H9 (cell line): ENCODE measurements around the gene TFF1. TPM values are rescaled to one million over a fixed set of nuclear protein-coding genes. Genes with fewer than 3 reads are reported as not detected.

Source experiments
- DNase-seq: peaks from one replicate; pipeline ENCODE4 v3.0.0-alpha.2; 2017
- H2AFZ ChIP-seq: one replicate; pipeline ENCODE4 v1.6.1; 2013; ENCODE audit warnings: mild to moderate bottlenecking, low read length, control low read depth, moderate library complexity
- H2AK5ac ChIP-seq: 2 replicates; pipeline ENCODE4 v1.6.1; 2013; ENCODE audit warnings: low read length, control low read depth, mixed read lengths; ENCODE audit not compliant: insufficient read length
- H2BK120ac ChIP-seq: one replicate; pipeline ENCODE4 v1.6.1; 2013; ENCODE audit warnings: low read depth, mild to moderate bottlenecking, low read length, control low read depth, inconsistent platforms; ENCODE audit not compliant: poor library complexity, severe bottlenecking
- H2BK12ac ChIP-seq: 2 replicates; pipeline ENCODE4 v1.6.1; 2013; ENCODE audit warnings: low read length, control low read depth, mixed read lengths, low read depth; ENCODE audit not compliant: insufficient read length
- H2BK15ac ChIP-seq: 2 replicates; pipeline ENCODE4 v1.6.1; 2013; ENCODE audit warnings: low read depth, low read length, control low read depth
- H2BK20ac ChIP-seq: one replicate; pipeline ENCODE4 v1.6.1; 2013; ENCODE audit warnings: low read depth, mild to moderate bottlenecking, low read length, control low read depth, inconsistent platforms; ENCODE audit not compliant: poor library complexity, severe bottlenecking
- H2BK5ac ChIP-seq: 2 replicates; pipeline ENCODE4 v1.6.1; 2013; ENCODE audit warnings: low read length, control low read depth, mixed read lengths; ENCODE audit not compliant: insufficient read length
- H3K14ac ChIP-seq: 2 replicates; pipeline ENCODE4 v1.6.1; 2013; ENCODE audit warnings: low read length, control low read depth; ENCODE audit not compliant: insufficient read depth
- H3K18ac ChIP-seq: 2 replicates; pipeline ENCODE4 v1.6.1; 2013; ENCODE audit warnings: low read depth, mild to moderate bottlenecking, mixed read lengths, low read length, control low read depth; ENCODE audit not compliant: insufficient read length
- H3K23ac ChIP-seq: 2 replicates; pipeline ENCODE4 v1.6.1; 2013; ENCODE audit warnings: low read length, control low read depth, mixed read lengths, low read depth; ENCODE audit not compliant: insufficient read length
- H3K23me2 ChIP-seq: 2 replicates; pipeline ENCODE4 v1.6.1; 2013; ENCODE audit warnings: low read depth, mild to moderate bottlenecking, mixed read lengths, low read length, control low read depth; ENCODE audit not compliant: insufficient read length, poor library complexity, severe bottlenecking
- H3K27ac ChIP-seq: 2 replicates; pipeline ENCODE4 v1.5.1; 2013; ENCODE audit warnings: low read length, control low read depth, mixed read lengths, low read depth; ENCODE audit not compliant: insufficient read length
- H3K27me3 ChIP-seq: 2 replicates; pipeline ENCODE4 v1.6.1; 2013; ENCODE audit warnings: low read length, control low read depth, inconsistent platforms; ENCODE audit not compliant: insufficient read depth
- H3K4ac ChIP-seq: 2 replicates; pipeline ENCODE4 v1.6.1; 2013; ENCODE audit warnings: low read depth, mild to moderate bottlenecking, control low read depth, inconsistent platforms, low read length, moderate library complexity
- H3K4me1 ChIP-seq: 2 replicates; pipeline ENCODE4 v1.6.1; 2013; ENCODE audit warnings: low read length, control low read depth, inconsistent platforms; ENCODE audit not compliant: insufficient read depth
- H3K4me2 ChIP-seq: 2 replicates; pipeline ENCODE4 v1.6.1; 2013; ENCODE audit warnings: low read length, control low read depth, mixed read lengths; ENCODE audit not compliant: insufficient read length, insufficient read depth
- H3K56ac ChIP-seq: 2 replicates; pipeline ENCODE4 v1.6.1; 2013; ENCODE audit warnings: low read depth, mild to moderate bottlenecking, mixed read lengths, low read length, control low read depth; ENCODE audit not compliant: insufficient read length
- H3K79me1 ChIP-seq: 2 replicates; pipeline ENCODE4 v1.6.1; 2013; ENCODE audit warnings: low read depth, mild to moderate bottlenecking, moderate library complexity, low read length, control low read depth, inconsistent platforms; ENCODE audit not compliant: insufficient read depth, poor library complexity, severe bottlenecking
- H3K79me2 ChIP-seq: 2 replicates; pipeline ENCODE4 v1.6.1; 2013; ENCODE audit warnings: low read length, control low read depth, inconsistent platforms; ENCODE audit not compliant: insufficient read depth
- H3K9ac ChIP-seq: 2 replicates; pipeline ENCODE4 v1.6.1; 2013; ENCODE audit warnings: low read length, control low read depth, mixed read lengths; ENCODE audit not compliant: insufficient read length; ENCODE audit errors: extremely low read depth
- H3K9me3 ChIP-seq: one replicate; pipeline ENCODE4 v1.6.1; 2013; ENCODE audit warnings: low read depth, low read length, inconsistent platforms; ENCODE audit not compliant: control insufficient read depth
- H3T11ph ChIP-seq: one replicate; pipeline ENCODE4 v1.6.1; 2013; ENCODE audit warnings: mild to moderate bottlenecking, low read length, control low read depth, inconsistent platforms
- H4K20me1 ChIP-seq: one replicate; pipeline ENCODE4 v1.6.1; 2013; ENCODE audit not compliant: control insufficient read depth, insufficient read length, insufficient read depth
- H4K5ac ChIP-seq: 2 replicates; pipeline ENCODE4 v1.6.1; 2013; ENCODE audit warnings: low read depth, mild to moderate bottlenecking, mixed read lengths, low read length, control low read depth; ENCODE audit not compliant: insufficient read length
- H4K8ac ChIP-seq: replicated peaks from 2 replicates; pipeline ENCODE4 v1.6.1; 2013; ENCODE audit warnings: low read length, control low read depth, mixed read lengths, low read depth; ENCODE audit not compliant: insufficient read length
- H4K91ac ChIP-seq: 2 replicates; pipeline ENCODE4 v1.6.1; 2013; ENCODE audit warnings: low read depth, mild to moderate bottlenecking, moderate library complexity, mixed read lengths, low read length, control low read depth; ENCODE audit not compliant: insufficient read length
- H3K27ac Mint-ChIP-seq, 3 experiments: 2 replicates in 2 of 3; 3 replicates in 1 of 3; pipeline ENCODE4 v1.8.0; 2020 to 2021; ENCODE audit warnings: mixed read lengths in 3 of 3, mild to moderate bottlenecking in 1 of 3, moderate library complexity in 1 of 3
- H3K27me3 Mint-ChIP-seq: 2 replicates; pipeline ENCODE4 v1.8.0; 2021; ENCODE audit warnings: low read depth, mild to moderate bottlenecking, moderate library complexity, mixed read lengths
- H3K36me3 Mint-ChIP-seq, 3 experiments: 2 replicates in 2 of 3; 3 replicates in 1 of 3; pipeline ENCODE4 v1.8.0; 2020 to 2021; ENCODE audit warnings: low read depth in 3 of 3, mixed read lengths in 3 of 3; ENCODE audit not compliant: insufficient read depth in 1 of 3
- H3K4me1 Mint-ChIP-seq, 2 experiments: 2 replicates each; pipeline ENCODE4 v1.8.0; 2020; ENCODE audit warnings: mixed read lengths in 2 of 2
- H3K4me3 Mint-ChIP-seq, 2 experiments: 2 replicates in 1 of 2; 3 replicates in 1 of 2; pipeline ENCODE4 v1.8.0; 2020 to 2021; ENCODE audit warnings: mild to moderate bottlenecking in 2 of 2, mixed read lengths in 2 of 2, moderate library complexity in 1 of 2
- H3K9me3 Mint-ChIP-seq, 2 experiments: 2 replicates in 1 of 2; 3 replicates in 1 of 2; pipeline ENCODE4 v1.8.0; 2020; ENCODE audit warnings: mild to moderate bottlenecking in 2 of 2, mixed read lengths in 2 of 2, moderate library complexity in 1 of 2
- WGBS: extraction: QIAGEN DNeasy Blood & Tissue Kit; methylation state at CpG from one replicate; pipeline ENCODE4 v1.1.7; 2013; ENCODE audit warnings: missing lambda C conversion rate, low lambda C conversion rate, mixed read lengths; ENCODE audit not compliant: insufficient read length; ENCODE audit errors: extremely low coverage; 5-methylcytosine and 5-hydroxymethylcytosine counted together
- total RNA-seq: library from RNA; stranded (reverse); gene quantifications from 2 replicates; pipeline ENCODE4 v1.2.1, GENCODE V29; 2021
- TF ChIP-seq, protein P1 (sequence below): fragments of 200-600 bp; sonication (generic); conservative IDR thresholded peaks from 3 replicates; pipeline ENCODE4 v1.8.0; 2021; ENCODE audit warnings: antibody characterized with exemption, mild to moderate bottlenecking

The TFF1 gene
- total RNA-seq, 1 experiment from 2014 or later: not detected

DNA sequence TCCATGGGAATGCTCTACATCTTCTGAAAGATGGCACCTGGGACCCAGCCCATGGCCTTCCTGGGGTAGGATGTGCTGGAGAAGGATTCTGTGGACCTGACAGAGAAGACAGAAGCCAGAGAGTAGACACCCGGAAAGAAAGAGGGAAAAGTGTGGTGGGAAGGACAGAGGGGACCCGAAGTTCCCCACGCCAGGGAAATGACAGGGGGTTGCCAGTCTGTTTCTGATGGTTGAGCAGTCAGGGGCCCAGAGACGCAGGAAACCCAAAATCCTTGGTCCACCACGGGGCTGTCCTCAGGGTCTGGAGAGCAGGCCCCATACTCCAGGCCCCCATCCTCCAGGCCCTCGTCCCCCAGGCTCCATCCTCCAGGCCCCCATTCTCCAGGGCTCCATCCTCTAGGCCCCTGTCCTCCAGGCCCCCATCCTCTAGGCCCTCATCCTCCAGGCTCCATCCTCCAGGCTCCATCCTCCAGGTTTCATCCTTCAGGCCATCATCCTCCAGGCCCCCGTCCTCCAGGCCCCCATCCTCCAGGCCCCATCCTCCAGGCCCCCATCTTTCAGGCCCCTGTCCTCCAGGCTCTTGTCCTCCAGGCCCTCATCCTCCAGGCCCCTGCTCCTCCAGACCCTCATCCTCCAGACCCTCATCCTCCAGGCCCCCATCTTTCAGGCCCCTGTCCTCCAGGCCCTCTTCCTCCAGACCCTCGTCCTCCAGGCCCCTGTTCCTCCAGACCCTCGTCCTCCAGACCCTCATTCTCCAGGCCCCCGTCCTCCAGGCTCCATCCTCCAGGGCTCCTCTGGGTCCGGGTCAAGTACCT lies 14.5 kb downstream of the TFF1 start:
- H3K79me1 ChIP-seq: no peaks in the 10 kb centered on the region
- H2BK5ac ChIP-seq: no peak overlapping the region
- no CpG with 5 or more reads among the region's 11 CpGs for WGBS
- H3K56ac ChIP-seq: no peak overlapping the region
- peaks cover 6% of the 10 kb centered on the region for H3K27me3 Mint-ChIP-seq
- H2BK20ac ChIP-seq: no peak overlapping the region
- H3T11ph ChIP-seq: no peak overlapping the region
- no peak overlapping the region for H3K23ac ChIP-seq
- H3K27ac ChIP-seq: no peak overlapping the region
- H3K9me3 ChIP-seq: no peaks in the 10 kb centered on the region
- peaks cover 0 to 2% of the 10 kb centered on the region in 2 experiments; a peak in 4 of 5 replicates for H3K9me3 Mint-ChIP-seq
- H3K14ac ChIP-seq: no peak overlapping the region
- no peak overlapping the region for H3K4me2 ChIP-seq
- H4K8ac ChIP-seq: no peak overlapping the region
- no peak overlapping the region for H2BK12ac ChIP-seq
- TF ChIP-seq, protein P1, sequence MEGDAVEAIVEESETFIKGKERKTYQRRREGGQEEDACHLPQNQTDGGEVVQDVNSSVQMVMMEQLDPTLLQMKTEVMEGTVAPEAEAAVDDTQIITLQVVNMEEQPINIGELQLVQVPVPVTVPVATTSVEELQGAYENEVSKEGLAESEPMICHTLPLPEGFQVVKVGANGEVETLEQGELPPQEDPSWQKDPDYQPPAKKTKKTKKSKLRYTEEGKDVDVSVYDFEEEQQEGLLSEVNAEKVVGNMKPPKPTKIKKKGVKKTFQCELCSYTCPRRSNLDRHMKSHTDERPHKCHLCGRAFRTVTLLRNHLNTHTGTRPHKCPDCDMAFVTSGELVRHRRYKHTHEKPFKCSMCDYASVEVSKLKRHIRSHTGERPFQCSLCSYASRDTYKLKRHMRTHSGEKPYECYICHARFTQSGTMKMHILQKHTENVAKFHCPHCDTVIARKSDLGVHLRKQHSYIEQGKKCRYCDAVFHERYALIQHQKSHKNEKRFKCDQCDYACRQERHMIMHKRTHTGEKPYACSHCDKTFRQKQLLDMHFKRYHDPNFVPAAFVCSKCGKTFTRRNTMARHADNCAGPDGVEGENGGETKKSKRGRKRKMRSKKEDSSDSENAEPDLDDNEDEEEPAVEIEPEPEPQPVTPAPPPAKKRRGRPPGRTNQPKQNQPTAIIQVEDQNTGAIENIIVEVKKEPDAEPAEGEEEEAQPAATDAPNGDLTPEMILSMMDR: no peak
- H3K27ac Mint-ChIP-seq: peak overlapping the region in 1 of 3 experiments; percentile 84; a peak in 1 of 7 replicates
- no peak overlapping the region for H3K4ac ChIP-seq
- no peak overlapping the region for H4K91ac ChIP-seq
- H2AK5ac ChIP-seq: no peak overlapping the region
- H3K9ac ChIP-seq: no peak overlapping the region
- H2BK120ac ChIP-seq: no peak overlapping the region
- no peaks in the 10 kb centered on the region for H3K23me2 ChIP-seq
- H4K20me1 ChIP-seq: no peaks in the 10 kb centered on the region
- H3K27me3 ChIP-seq: no peaks in the 10 kb centered on the region
- no peaks in the 10 kb centered on the region for H3K4me1 ChIP-seq
- no peaks in the 10 kb centered on the region for H3K79me2 ChIP-seq
- H3K18ac ChIP-seq: no peak overlapping the region
- H4K5ac ChIP-seq: no peak overlapping the region
- peaks cover 5 to 6% of the 10 kb centered on the region in 2 experiments; a peak in 2 of 4 replicates for H3K4me1 Mint-ChIP-seq
- H2AFZ ChIP-seq: no peak overlapping the region
- DNase-seq: peak; percentile 4
- no peak overlapping the region; the same call in 1 of the 2 replicates for H2BK15ac ChIP-seq
- peaks cover 0 to 3% (median 0%) of the 10 kb centered on the region in 3 experiments; a peak in 2 of 7 replicates for H3K36me3 Mint-ChIP-seq
- H3K4me3 Mint-ChIP-seq: no peak overlapping the region
